CD14-positive monocyte (primary cell): Measurements from ENCODE around the gene DCLK3. TPM values are rescaled to one million over a fixed set of nuclear protein-coding genes. Genes with fewer than 3 reads are reported as not detected.

ENCODE experiments used
- DNase-seq, 3 donors: peaks; one replicate each; pipeline ENCODE4 v3.0.0-alpha.2; 2011 to 2022
- H2AFZ ChIP-seq: 2 replicates; pipeline ENCODE4 v1.6.0; 2012; ENCODE audit warnings: mild to moderate bottlenecking, low read depth, low read length, inconsistent platforms; ENCODE audit not compliant: insufficient read depth, poor library complexity, severe bottlenecking
- H3K27ac ChIP-seq, 2 donors: 1 replicate in 1 of 2; 2 replicates in 1 of 2; pipeline ENCODE4 v1.5.1; 2012 to 2013; ENCODE audit warnings: low read length in 2 of 2, control low read depth in 1 of 2, inconsistent platforms in 1 of 2, low read depth in 1 of 2, mild to moderate bottlenecking in 1 of 2
- H3K27me3 ChIP-seq, 2 donors: one replicate each; pipeline versions ENCODE4 v1.6.0 to v1.6.1; 2011 to 2013; ENCODE audit warnings: low read length in 2 of 2; ENCODE audit not compliant: control insufficient read depth in 2 of 2, insufficient read depth in 2 of 2
- H3K36me3 ChIP-seq, 2 donors: replicated peaks in 1 of 2; 1 replicate in 1 of 2; 2 replicates in 1 of 2; pipeline versions ENCODE4 v1.5.1 to v1.6.1; 2012 to 2013; ENCODE audit warnings: low read length in 2 of 2, control low read depth in 1 of 2, inconsistent platforms in 1 of 2, mild to moderate bottlenecking in 1 of 2; ENCODE audit not compliant: insufficient read depth in 2 of 2, control insufficient read depth in 1 of 2
- H3K4me1 ChIP-seq, 2 donors: 1 replicate in 1 of 2; 2 replicates in 1 of 2; pipeline versions ENCODE4 v1.5.1 to v1.6.1; 2012 to 2013; ENCODE audit warnings: low read length in 2 of 2, control low read depth in 1 of 2, inconsistent platforms in 1 of 2, mild to moderate bottlenecking in 1 of 2, moderate library complexity in 1 of 2; ENCODE audit not compliant: insufficient read depth in 2 of 2, control insufficient read depth in 1 of 2
- H3K4me2 ChIP-seq: replicated peaks from 2 replicates; pipeline ENCODE3; 2012; ENCODE audit warnings: low read length, moderate library complexity, mild to moderate bottlenecking; ENCODE audit not compliant: poor library complexity, severe bottlenecking; ENCODE audit errors: extremely low read depth
- H3K4me3 ChIP-seq, 3 experiments: fragments of 200-600 bp in 1 of 3; sonication (generic) in 1 of 3; replicated peaks in 1 of 3; 1 replicate in 2 of 3; 2 replicates in 1 of 3; pipeline ENCODE4 v1.5.1; 2011 to 2013; ENCODE audit warnings: low read length in 3 of 3, mild to moderate bottlenecking in 3 of 3, control low read depth in 2 of 3, low read depth in 2 of 3, inconsistent platforms in 1 of 3, moderate library complexity in 1 of 3
- H3K79me2 ChIP-seq: 2 replicates; pipeline ENCODE4 v1.6.0; 2012; ENCODE audit warnings: mild to moderate bottlenecking, control low read depth, inconsistent platforms, low read length, moderate library complexity; ENCODE audit not compliant: insufficient read depth
- H3K9ac ChIP-seq: 2 replicates; pipeline ENCODE4 v1.6.0; 2017; ENCODE audit warnings: low read length, mild to moderate bottlenecking; ENCODE audit not compliant: insufficient read depth, poor library complexity, severe bottlenecking
- H3K9me3 ChIP-seq, 2 donors: replicated peaks in 1 of 2; 1 replicate in 1 of 2; 2 replicates in 1 of 2; pipeline versions ENCODE4 v1.5.1 to v1.6.1; 2012 to 2013; ENCODE audit warnings: low read length in 2 of 2, control low read depth in 1 of 2; ENCODE audit not compliant: control insufficient read depth in 1 of 2, insufficient read depth in 1 of 2
- H4K20me1 ChIP-seq: 2 replicates; pipeline ENCODE4 v1.6.0; 2012; ENCODE audit warnings: mild to moderate bottlenecking, low read length, control low read depth, moderate library complexity; ENCODE audit not compliant: insufficient read depth
- H3K27ac Mint-ChIP-seq, 7 donors: one replicate each; pipeline ENCODE4 v1.8.0; 2020; ENCODE audit warnings: mild to moderate bottlenecking in 7 of 7, mixed read lengths in 7 of 7, moderate library complexity in 6 of 7, inconsistent platforms in 2 of 7
- H3K27me3 Mint-ChIP-seq, 3 donors: one replicate each; pipeline ENCODE4 v1.8.0; 2021 to 2022; ENCODE audit warnings: low read depth in 3 of 3, mild to moderate bottlenecking in 3 of 3, mixed read lengths in 3 of 3, moderate library complexity in 3 of 3, inconsistent platforms in 1 of 3
- H3K36me3 Mint-ChIP-seq, 2 donors: one replicate each; pipeline ENCODE4 v1.8.0; 2020; ENCODE audit warnings: mixed read lengths in 2 of 2, inconsistent platforms in 1 of 2, mild to moderate bottlenecking in 1 of 2
- H3K4me1 Mint-ChIP-seq: one replicate; pipeline ENCODE4 v1.8.0; 2020; ENCODE audit warnings: mild to moderate bottlenecking, mixed read lengths
- H3K4me3 Mint-ChIP-seq, 2 donors: one replicate each; pipeline ENCODE4 v1.8.0; 2020; ENCODE audit warnings: mild to moderate bottlenecking in 2 of 2, mixed read lengths in 2 of 2, moderate library complexity in 1 of 2
- H3K9me3 Mint-ChIP-seq, 7 donors: one replicate each; pipeline ENCODE4 v1.8.0; 2020 to 2022; ENCODE audit warnings: mixed read lengths in 7 of 7, mild to moderate bottlenecking in 6 of 7, moderate library complexity in 6 of 7, inconsistent platforms in 2 of 7
- WGBS: methylation state at CpG from one replicate; pipeline ENCODE4 v1.1.5; 2013; ENCODE audit warnings: missing lambda C conversion rate; ENCODE audit not compliant: insufficient coverage; 5-methylcytosine and 5-hydroxymethylcytosine counted together
- intact Hi-C, 2 donors: fragments of 100-400 bp; cut with micrococcal nuclease; formaldehyde crosslinking; loops; one replicate each; pipeline versions ENCODE4 v1.15.0 to v1.15.1; 2023
- polyA plus RNA-seq, 3 donors: library from polyadenylated mRNA; depleted of rRNA in 1 of 3; unstranded in 2 of 3; stranded (reverse) in 1 of 3; fragments of 300-500 nt in 2 of 3; fragments of >200 nt in 1 of 3; fragmentation: Illumina TruSeq in 2 of 3; gene quantifications; 1 replicate in 2 of 3; 2 replicates in 1 of 3; pipeline ENCODE4 v1.2.3, GENCODE V29; 2012 to 2021
- TF ChIP-seq, protein P1 (sequence below): fragments of 200-600 bp; IDR thresholded peaks from one replicate; pipeline ENCODE4 v1.8.0; 2022; ENCODE audit warnings: antibody characterized with exemption, mild to moderate bottlenecking

Gene DCLK3
- polyA plus RNA-seq, 3 donors = not detected

- H3K4me3 Mint-ChIP-seq = no peak overlapping the region
- Histone ChIP-seq H3K4me3 (no peak overlapping the region), H3K4me2 (no peak overlapping the region), H3K27ac (no peak overlapping the region), H2AFZ (no peak overlapping the region), H3K9me3 (no peaks in the 10 kb centered on the region), H3K36me3 (no peaks in the 10 kb centered on the region), H3K9ac (no peak overlapping the region), H3K79me2 (no peaks in the 10 kb centered on the region), H4K20me1 (no peaks in the 10 kb centered on the region), H3K4me1 (no peaks in the 10 kb centered on the region), H3K27me3 (no peaks in the 10 kb centered on the region)
- DNase-seq = no peak
- 100% methylated on average over 3 of the region's 5 CpGs for WGBS
- peaks cover 3% of the 10 kb centered on the region for H3K4me1 Mint-ChIP-seq
- TF ChIP-seq, protein P1, sequence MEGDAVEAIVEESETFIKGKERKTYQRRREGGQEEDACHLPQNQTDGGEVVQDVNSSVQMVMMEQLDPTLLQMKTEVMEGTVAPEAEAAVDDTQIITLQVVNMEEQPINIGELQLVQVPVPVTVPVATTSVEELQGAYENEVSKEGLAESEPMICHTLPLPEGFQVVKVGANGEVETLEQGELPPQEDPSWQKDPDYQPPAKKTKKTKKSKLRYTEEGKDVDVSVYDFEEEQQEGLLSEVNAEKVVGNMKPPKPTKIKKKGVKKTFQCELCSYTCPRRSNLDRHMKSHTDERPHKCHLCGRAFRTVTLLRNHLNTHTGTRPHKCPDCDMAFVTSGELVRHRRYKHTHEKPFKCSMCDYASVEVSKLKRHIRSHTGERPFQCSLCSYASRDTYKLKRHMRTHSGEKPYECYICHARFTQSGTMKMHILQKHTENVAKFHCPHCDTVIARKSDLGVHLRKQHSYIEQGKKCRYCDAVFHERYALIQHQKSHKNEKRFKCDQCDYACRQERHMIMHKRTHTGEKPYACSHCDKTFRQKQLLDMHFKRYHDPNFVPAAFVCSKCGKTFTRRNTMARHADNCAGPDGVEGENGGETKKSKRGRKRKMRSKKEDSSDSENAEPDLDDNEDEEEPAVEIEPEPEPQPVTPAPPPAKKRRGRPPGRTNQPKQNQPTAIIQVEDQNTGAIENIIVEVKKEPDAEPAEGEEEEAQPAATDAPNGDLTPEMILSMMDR = no peak
- H3K9me3 Mint-ChIP-seq = no peaks in the 10 kb centered on the region
- intact Hi-C loops = no loop called here
- H3K27me3 Mint-ChIP-seq = peaks cover 2 to 4% (median 2%) of the 10 kb centered on the region in 3 donors
- no peaks in the 10 kb centered on the region for H3K36me3 Mint-ChIP-seq
- no peak overlapping the region for H3K27ac Mint-ChIP-seq
Measured at GRCh38 chr3:36714343-36715086, 49.8 kb downstream of the DCLK3 start.

DNA sequence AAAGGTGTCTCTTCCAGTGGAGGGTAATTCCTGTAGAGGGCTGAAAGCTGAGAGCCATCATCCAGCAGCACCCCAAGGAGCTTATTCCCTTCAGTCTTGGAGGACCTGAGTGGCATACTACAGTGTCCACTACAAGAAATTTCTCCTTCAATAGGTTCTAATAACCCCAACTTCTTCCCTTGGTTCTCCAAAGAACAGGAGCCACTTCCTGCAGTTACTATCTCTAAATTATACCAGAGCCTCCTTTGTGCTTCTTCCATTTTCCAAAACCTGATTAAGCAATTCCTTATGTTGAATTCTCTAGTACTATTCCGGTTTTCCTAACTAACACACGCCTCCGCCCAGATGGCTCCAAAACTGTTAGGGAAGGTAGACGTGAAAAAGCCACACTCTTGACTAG lies 50.4 kb downstream of the DCLK3 start:
- Mint-ChIP-seq H3K27me3 (peaks cover 0 to 4% (median 2%) of the 10 kb centered on the region in 3 donors), H3K36me3 (no peaks in the 10 kb centered on the region), H3K4me3 (no peak overlapping the region), H3K4me1 (peaks cover 3% of the 10 kb centered on the region), H3K9me3 (no peaks in the 10 kb centered on the region), H3K27ac (no peak overlapping the region)
- Histone ChIP-seq H2AFZ (no peak overlapping the region), H3K79me2 (no peaks in the 10 kb centered on the region), H3K27ac (no peak overlapping the region), H3K9ac (no peak overlapping the region), H3K4me3 (no peak overlapping the region), H3K27me3 (no peaks in the 10 kb centered on the region), H3K9me3 (no peaks in the 10 kb centered on the region), H3K4me1 (no peaks in the 10 kb centered on the region), H3K4me2 (no peak overlapping the region), H3K36me3 (no peaks in the 10 kb centered on the region), H4K20me1 (no peaks in the 10 kb centered on the region)
- intact Hi-C loops = no loop called here
- TF ChIP-seq, protein P1 = no peak
- no peak for DNase-seq
- WGBS = no CpG with 5 or more reads among the region's 4 CpGs
